Gastroesophageal sphincter (tissue), 4 donors: ENCODE data around the gene KLHL28. TPM values are rescaled to one million over a fixed set of nuclear protein-coding genes. Genes with fewer than 3 reads are reported as not detected.
"Not testable (repeated sequence)": the region's sequence is repeated elsewhere in the genome, so short reads cannot be mapped to it uniquely, and the experiment has no call there.

ENCODE experiments used
- ATAC-seq: fragments of 150-250 bp; one replicate; pipeline ENCODE4 v1.9.1; 2016; ENCODE audit warnings: mild to moderate bottlenecking, moderate library complexity
- H3K27ac ChIP-seq, 4 donors: fragments of 200-600 bp; sonication (generic) in 3 of 4; 1 replicate in 3 of 4; 2 replicates in 1 of 4; pipeline ENCODE4 v1.5.1; 2016 to 2019
- H3K27me3 ChIP-seq: fragments of 200-600 bp; sonication (generic); one replicate; pipeline ENCODE4 v1.5.1; 2019
- H3K36me3 ChIP-seq, 2 donors: fragments of 200-600 bp; sonication (generic); one replicate each; pipeline ENCODE4 v1.5.1; 2019; ENCODE audit warnings: control low read depth in 1 of 2
- H3K4me1 ChIP-seq, 3 donors: fragments of 200-600 bp; sonication (generic); 1 replicate in 2 of 3; 2 replicates in 1 of 3; pipeline ENCODE4 v1.5.1; 2016 to 2019; ENCODE audit warnings: control low read depth in 2 of 3
- H3K4me3 ChIP-seq, 2 donors: fragments of 200-600 bp; sonication (generic); one replicate each; pipeline ENCODE4 v1.5.1; 2019; ENCODE audit warnings: mild to moderate bottlenecking in 1 of 2, moderate library complexity in 1 of 2
- H3K9me3 ChIP-seq, 3 donors: fragments of 200-600 bp; sonication (generic); one replicate each; pipeline ENCODE4 v1.5.1; 2017 to 2019; ENCODE audit warnings: control low read depth in 2 of 3
- EP300 ChIP-seq: sonication (generic); formaldehyde crosslinking; IDR thresholded peaks from one replicate; pipeline ENCODE4 v1.6.1; 2017; ENCODE audit warnings: antibody characterized with exemption, mild to moderate bottlenecking
- POLR2A ChIP-seq, 2 donors: fragments of 450-650 bp; IDR thresholded peaks; one replicate each; pipeline ENCODE4 v1.6.1; 2017; ENCODE audit warnings: antibody characterized with exemption in 2 of 2, mild to moderate bottlenecking in 2 of 2, moderate library complexity in 1 of 2
- POLR2AphosphoS5 ChIP-seq: sonication (generic); formaldehyde crosslinking; IDR thresholded peaks from one replicate; pipeline ENCODE4 v1.6.1; 2017; ENCODE audit warnings: antibody characterized with exemption
- WGBS, 2 donors: methylation state at CpG; one replicate each; pipeline ENCODE4 v1.1.5; 2018; ENCODE audit warnings: low coverage in 1 of 2; 5-methylcytosine and 5-hydroxymethylcytosine counted together
- total RNA-seq, 4 donors: library from RNA; depleted of rRNA; stranded (reverse); fragments of >200 nt; gene quantifications; one replicate each; pipeline ENCODE4 v1.1.0, GENCODE V29; 2016
- TF ChIP-seq, protein P1 (sequence below), 4 experiments: fragments of 200-600 bp in 2 of 4; fragments of 450-650 bp in 2 of 4; sonication (generic) in 1 of 4; IDR thresholded peaks; one replicate each; pipeline ENCODE4 v1.5.1; 2017 to 2019; ENCODE audit warnings: antibody characterized with exemption in 4 of 4, mild to moderate bottlenecking in 2 of 4, moderate library complexity in 2 of 4

The KLHL28 gene
- total RNA-seq, 4 donors from 2014 or later: 10.0 to 12.6 (median 11.0) TPM

GRCh38 chr14:44896275-44897040 is 65.3 kb downstream of the KLHL28 start:
- Histone ChIP-seq H3K4me1 (peaks cover 0 to 43% (median 4%) of the 10 kb centered on the region in 3 donors), H3K27me3 (no peaks in the 10 kb centered on the region), H3K36me3 (no peaks in the 10 kb centered on the region), H3K9me3 (no peaks in the 10 kb centered on the region), H3K4me3 (peak overlapping the region in 1 of 2 donors; percentile 80), H3K27ac (peak overlapping the region; percentile 77 to 99 (median 97))
- no peak for TF ChIP-seq EP300
- no peak for TF ChIP-seq POLR2A (IDR thresholded peaks at IDR 0.05)
- TF ChIP-seq, protein P1, sequence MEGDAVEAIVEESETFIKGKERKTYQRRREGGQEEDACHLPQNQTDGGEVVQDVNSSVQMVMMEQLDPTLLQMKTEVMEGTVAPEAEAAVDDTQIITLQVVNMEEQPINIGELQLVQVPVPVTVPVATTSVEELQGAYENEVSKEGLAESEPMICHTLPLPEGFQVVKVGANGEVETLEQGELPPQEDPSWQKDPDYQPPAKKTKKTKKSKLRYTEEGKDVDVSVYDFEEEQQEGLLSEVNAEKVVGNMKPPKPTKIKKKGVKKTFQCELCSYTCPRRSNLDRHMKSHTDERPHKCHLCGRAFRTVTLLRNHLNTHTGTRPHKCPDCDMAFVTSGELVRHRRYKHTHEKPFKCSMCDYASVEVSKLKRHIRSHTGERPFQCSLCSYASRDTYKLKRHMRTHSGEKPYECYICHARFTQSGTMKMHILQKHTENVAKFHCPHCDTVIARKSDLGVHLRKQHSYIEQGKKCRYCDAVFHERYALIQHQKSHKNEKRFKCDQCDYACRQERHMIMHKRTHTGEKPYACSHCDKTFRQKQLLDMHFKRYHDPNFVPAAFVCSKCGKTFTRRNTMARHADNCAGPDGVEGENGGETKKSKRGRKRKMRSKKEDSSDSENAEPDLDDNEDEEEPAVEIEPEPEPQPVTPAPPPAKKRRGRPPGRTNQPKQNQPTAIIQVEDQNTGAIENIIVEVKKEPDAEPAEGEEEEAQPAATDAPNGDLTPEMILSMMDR (IDR thresholded peaks at IDR 0.05): no peak
- no peak for TF ChIP-seq POLR2AphosphoS5
- no peak for ATAC-seq
- 87 to 90% methylated on average over 7 to 10 of the region's 10 CpGs for WGBS, 2 donors

GRCh38 chr14:44895716-44896115 is 66.0 kb downstream of the KLHL28 start:
- 39 to 45% methylated on average over 2 of the region's 2 CpGs for WGBS, 2 donors
- Histone ChIP-seq H3K27ac (peak overlapping the region in 3 of 4 donors; percentile 95 to 99 (median 99)), H3K27me3 (no peaks in the 10 kb centered on the region), H3K4me3 (no peak overlapping the region), H3K9me3 (no peaks in the 10 kb centered on the region), H3K4me1 (peaks cover 0 to 36% (median 0%) of the 10 kb centered on the region in 3 donors), H3K36me3 (no peaks in the 10 kb centered on the region)
- TF ChIP-seq, protein P1 (IDR thresholded peaks at IDR 0.05): no peak
- TF ChIP-seq POLR2A (IDR thresholded peaks at IDR 0.05) (no peak), EP300 (no peak), POLR2AphosphoS5 (peak; percentile 49)
- no peak for ATAC-seq

DNA sequence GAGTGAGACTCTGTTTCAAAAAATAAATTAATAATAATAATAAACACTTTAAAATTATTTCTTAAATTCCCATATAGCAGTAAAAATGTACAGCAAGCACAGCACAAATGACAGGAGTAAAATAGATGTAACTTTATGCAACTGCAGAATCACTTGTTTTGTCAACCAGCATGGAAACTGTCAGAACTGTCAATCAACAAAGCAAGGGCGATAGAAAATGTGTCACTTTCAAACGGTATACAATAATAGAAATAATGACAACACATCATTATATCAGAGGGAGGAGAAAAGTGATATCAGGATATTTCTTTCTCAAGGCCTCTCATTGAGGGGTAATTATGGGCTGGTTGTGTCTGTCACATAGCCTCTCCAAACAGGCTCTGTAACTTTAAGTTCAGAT is 68.2 kb downstream of the KLHL28 start:
- Histone ChIP-seq H3K4me3 (no peak overlapping the region), H3K27me3 (no peaks in the 10 kb centered on the region), H3K4me1 (peaks cover 0 to 14% (median 0%) of the 10 kb centered on the region in 3 donors), H3K36me3 (no peaks in the 10 kb centered on the region), H3K9me3 (no peaks in the 10 kb centered on the region), H3K27ac (no peak overlapping the region)
- TF ChIP-seq POLR2AphosphoS5 (no peak), EP300 (no peak)
- TF ChIP-seq, protein P1 (IDR thresholded peaks at IDR 0.05): no peak
- ATAC-seq: no peak
- WGBS, 2 donors: 71 to 75% methylated on average over 2 of the region's 2 CpGs

- not testable (repeated sequence) for H3K9me3 ChIP-seq, H3K36me3 ChIP-seq, H3K4me3 ChIP-seq, H3K27ac ChIP-seq, H3K27me3 ChIP-seq, ATAC-seq
- WGBS, 2 donors: 40 to 100% methylated on average over 1 to 2 of the region's 3 CpGs
- H3K4me1 ChIP-seq: peaks cover 0 to 10% (median 0%) of the 10 kb centered on the region in 3 donors
Measured at GRCh38 chr14:44891726-44892372, 69.9 kb downstream of the KLHL28 start.

DNA sequence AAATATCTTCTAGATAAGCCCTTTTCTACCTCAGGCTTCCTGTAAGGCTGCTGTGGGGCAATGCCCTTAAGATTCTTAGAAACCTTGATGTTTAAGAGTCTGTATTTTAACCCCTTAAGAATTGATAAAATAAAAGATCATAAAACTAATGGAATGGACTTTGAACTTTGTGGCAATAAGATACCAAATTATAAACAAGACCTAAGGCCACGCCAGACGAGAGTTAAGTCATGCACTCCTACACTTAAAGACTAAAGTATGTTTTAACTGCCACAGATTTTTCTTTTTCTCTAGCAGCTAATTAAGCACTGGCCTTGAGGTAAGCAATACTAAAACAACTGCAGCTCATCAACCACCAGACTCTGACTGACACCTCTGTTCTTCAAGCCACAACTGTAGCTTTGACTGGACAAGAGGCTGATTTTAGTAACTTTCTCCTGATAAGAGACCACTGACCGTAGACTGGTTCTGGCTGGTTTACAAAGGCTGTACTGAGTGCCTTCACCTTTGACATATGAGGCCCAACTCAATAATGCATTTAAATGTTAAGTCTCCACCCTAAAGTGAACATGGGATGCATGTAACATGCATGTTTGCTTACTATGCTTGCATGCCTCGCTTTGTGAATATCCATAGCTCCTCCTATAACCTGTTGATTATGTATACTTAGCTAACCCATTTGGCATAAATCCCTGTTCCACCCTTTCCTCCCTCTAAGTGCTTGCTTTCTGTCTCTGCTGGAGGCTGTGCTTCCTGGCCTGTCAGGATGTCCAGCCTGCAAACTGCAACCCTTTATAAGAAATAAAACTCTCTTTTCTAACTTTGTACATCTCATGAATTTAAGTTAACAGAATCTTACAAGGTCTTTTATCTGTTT is 71.9 kb downstream of the KLHL28 start:
- Histone ChIP-seq H3K27ac (no peak overlapping the region), H3K36me3 (no peaks in the 10 kb centered on the region), H3K9me3 (no peaks in the 10 kb centered on the region), H3K4me3 (no peak overlapping the region), H3K27me3 (no peaks in the 10 kb centered on the region), H3K4me1 (no peaks in the 10 kb centered on the region)
- no peak for ATAC-seq
- TF ChIP-seq EP300 (no peak), POLR2A (IDR thresholded peaks at IDR 0.05) (no peak), POLR2AphosphoS5 (no peak)
- TF ChIP-seq, protein P1 (IDR thresholded peaks at IDR 0.05): no peak
- WGBS, 2 donors: 63 to 78% methylated on average over 3 to 4 of the region's 4 CpGs
